ENCODE data around the gene NBAS.

GRCh38 chr2:15260835-15261234 lies 300.3 kb downstream of the NBAS start:
- TF ChIP-seq CTCF (IDR thresholded peaks at IDR 0.05) (no peak), POLR2A (IDR thresholded peaks at IDR 0.05) (no peak), EP300 (IDR thresholded peaks at IDR 0.05) (no peak)

Data from ovary (tissue), 3 donors.